GM23338 (cell line): ENCODE measurements around the gene SLC30A3.

Experiments
- CREB1 ChIP-seq: fragments of 250-450 bp; sonication (Bioruptor Pico); IDR thresholded peaks from 2 replicates; pipeline ENCODE4 v1.5.0; 2020; ENCODE audit warnings: low read depth, mild to moderate bottlenecking, moderate library complexity
- CTCF ChIP-seq, 2 experiments: fragments of 200-600 bp in 1 of 2; sonication (generic) in 1 of 2; conservative IDR thresholded peaks; 2 replicates each; pipeline versions ENCODE4 v1.5.1 to v1.6.1; 2016 to 2017; ENCODE audit warnings: antibody characterized with exemption in 2 of 2, low read depth in 2 of 2, mild to moderate bottlenecking in 2 of 2, moderate library complexity in 1 of 2
- EZH2 ChIP-seq: fragments of 200-600 bp; sonication (generic); IDR thresholded peaks from one replicate; pipeline ENCODE4 v1.8.0; 2017; ENCODE audit warnings: antibody characterized with exemption, mild to moderate bottlenecking, low read depth; ENCODE audit not compliant: unreplicated experiment
- EZH2phosphoT487 ChIP-seq: fragments of 200-600 bp; sonication (generic); IDR thresholded peaks from one replicate; pipeline ENCODE4 v1.8.1; 2018; ENCODE audit warnings: antibody characterized with exemption; ENCODE audit not compliant: unreplicated experiment
- POLR2AphosphoS5 ChIP-seq: IDR thresholded peaks from 2 replicates; pipeline ENCODE4 v1.6.1; 2016; ENCODE audit warnings: antibody characterized with exemption, low read depth
- STAT1 ChIP-seq: IDR thresholded peaks from one replicate; pipeline ENCODE4 v1.6.1; 2016; ENCODE audit warnings: antibody characterized with exemption; ENCODE audit not compliant: unreplicated experiment
- ZNF114 ChIP-seq: fragments of 250-450 bp; sonication (Bioruptor Pico); IDR thresholded peaks from 2 replicates; pipeline ENCODE4 v1.5.0; 2020; ENCODE audit warnings: mild to moderate bottlenecking, moderate library complexity
- TF ChIP-seq, protein P1 (sequence below): IDR thresholded peaks from one replicate; pipeline ENCODE4 v1.6.1; 2018; ENCODE audit warnings: antibody characterized with exemption; ENCODE audit not compliant: unreplicated experiment

DNA sequence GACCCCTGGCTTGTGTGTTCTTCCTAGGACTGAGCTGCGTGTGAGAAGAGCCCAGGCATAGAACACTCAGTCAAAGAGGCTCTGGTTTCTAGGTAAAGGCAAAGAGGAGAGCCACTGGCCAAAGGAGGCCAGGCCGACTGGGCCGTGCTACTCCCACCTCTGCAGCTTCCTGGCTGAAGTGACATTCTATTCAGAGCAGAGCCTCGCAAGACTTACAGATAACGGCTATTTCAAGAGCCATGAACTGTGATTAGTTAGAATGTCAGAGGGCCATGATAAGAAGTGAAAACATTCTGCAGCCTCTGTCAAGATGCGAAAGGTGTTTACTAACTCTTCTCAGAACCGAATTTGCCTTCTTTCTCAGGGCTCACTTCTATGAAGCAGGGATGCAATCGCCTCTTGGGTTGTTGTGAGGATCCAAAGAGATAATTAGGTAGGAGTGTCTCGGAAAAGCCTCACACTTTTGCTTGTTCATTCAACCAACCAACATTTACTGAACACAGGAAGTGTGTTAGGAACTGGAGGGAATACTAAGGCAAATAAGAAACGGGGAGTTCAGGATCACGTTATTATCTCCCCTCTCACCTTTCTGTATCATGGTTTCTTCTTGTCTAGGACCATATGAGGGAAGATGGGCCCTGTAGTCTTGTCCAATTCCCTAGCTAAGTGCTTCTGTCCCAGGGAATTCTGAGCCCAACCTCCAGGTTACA is 8.9 kb upstream of the SLC30A3 start:
- TF ChIP-seq CTCF (conservative IDR thresholded peaks at IDR 0.05; ENCODE audit: low read depth in 2 of 2), result no peak
- TF ChIP-seq, protein P1, sequence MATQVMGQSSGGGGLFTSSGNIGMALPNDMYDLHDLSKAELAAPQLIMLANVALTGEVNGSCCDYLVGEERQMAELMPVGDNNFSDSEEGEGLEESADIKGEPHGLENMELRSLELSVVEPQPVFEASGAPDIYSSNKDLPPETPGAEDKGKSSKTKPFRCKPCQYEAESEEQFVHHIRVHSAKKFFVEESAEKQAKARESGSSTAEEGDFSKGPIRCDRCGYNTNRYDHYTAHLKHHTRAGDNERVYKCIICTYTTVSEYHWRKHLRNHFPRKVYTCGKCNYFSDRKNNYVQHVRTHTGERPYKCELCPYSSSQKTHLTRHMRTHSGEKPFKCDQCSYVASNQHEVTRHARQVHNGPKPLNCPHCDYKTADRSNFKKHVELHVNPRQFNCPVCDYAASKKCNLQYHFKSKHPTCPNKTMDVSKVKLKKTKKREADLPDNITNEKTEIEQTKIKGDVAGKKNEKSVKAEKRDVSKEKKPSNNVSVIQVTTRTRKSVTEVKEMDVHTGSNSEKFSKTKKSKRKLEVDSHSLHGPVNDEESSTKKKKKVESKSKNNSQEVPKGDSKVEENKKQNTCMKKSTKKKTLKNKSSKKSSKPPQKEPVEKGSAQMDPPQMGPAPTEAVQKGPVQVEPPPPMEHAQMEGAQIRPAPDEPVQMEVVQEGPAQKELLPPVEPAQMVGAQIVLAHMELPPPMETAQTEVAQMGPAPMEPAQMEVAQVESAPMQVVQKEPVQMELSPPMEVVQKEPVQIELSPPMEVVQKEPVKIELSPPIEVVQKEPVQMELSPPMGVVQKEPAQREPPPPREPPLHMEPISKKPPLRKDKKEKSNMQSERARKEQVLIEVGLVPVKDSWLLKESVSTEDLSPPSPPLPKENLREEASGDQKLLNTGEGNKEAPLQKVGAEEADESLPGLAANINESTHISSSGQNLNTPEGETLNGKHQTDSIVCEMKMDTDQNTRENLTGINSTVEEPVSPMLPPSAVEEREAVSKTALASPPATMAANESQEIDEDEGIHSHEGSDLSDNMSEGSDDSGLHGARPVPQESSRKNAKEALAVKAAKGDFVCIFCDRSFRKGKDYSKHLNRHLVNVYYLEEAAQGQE, result no peak
- TF ChIP-seq EZH2phosphoT487, result no peak
- TF ChIP-seq CREB1, result no peak
- TF ChIP-seq EZH2, result no peak
- no peak for TF ChIP-seq ZNF114 (CRISPR knock-in tag)
- TF ChIP-seq STAT1, result no peak
- TF ChIP-seq POLR2AphosphoS5, result no peak
